HS-5 (cell line): ENCODE results near the gene PIK3R5.
A peak's percentile ranks its signal among the peaks of the same experiment; 100 is the strongest.
"Not testable (repeated sequence)": the region's sequence is repeated elsewhere in the genome, so short reads cannot be mapped to it uniquely, and the experiment has no call there.

Experiments
- DNase-seq: peaks from one replicate; pipeline ENCODE4 v3.0.0-alpha.2; 2012; ENCODE audit warnings: low read depth

The PIK3R5 gene

GRCh38 chr17:8896641-8897635 is 68.6 kb downstream of the PIK3R5 start:
- no peak for DNase-seq

- DNase-seq, result no peak
Measured at GRCh38 chr17:8896087-8896486, 69.4 kb downstream of the PIK3R5 start.

GRCh38 chr17:8894673-8895578 is 70.6 kb downstream of the PIK3R5 start:
- DNase-seq, result peak; percentile 55

- no peak for DNase-seq
Measured at GRCh38 chr17:8894202-8894671, 71.3 kb downstream of the PIK3R5 start.

- DNase-seq, result no peak
Measured at GRCh38 chr17:8893621-8894201, 71.8 kb downstream of the PIK3R5 start.

- no peak for DNase-seq
Measured at GRCh38 chr17:8893059-8893458, 72.4 kb downstream of the PIK3R5 start.

- no peak for DNase-seq
Measured at GRCh38 chr17:8892338-8892690, 73.2 kb downstream of the PIK3R5 start.

- DNase-seq, result no peak
Measured at GRCh38 chr17:8890671-8891070, 74.8 kb downstream of the PIK3R5 start.

GRCh38 chr17:8889458-8890210 is 75.9 kb downstream of the PIK3R5 start:
- no peak for DNase-seq

- DNase-seq, result no peak
Measured at GRCh38 chr17:8888704-8889302, 76.7 kb downstream of the PIK3R5 start.

- no peak for DNase-seq
Measured at GRCh38 chr17:8887834-8888703, 77.4 kb downstream of the PIK3R5 start.

GRCh38 chr17:8887301-8887700 is 78.2 kb downstream of the PIK3R5 start:
- no peak for DNase-seq

- no peak for DNase-seq
Measured at GRCh38 chr17:8885967-8886684, 79.4 kb downstream of the PIK3R5 start.

GRCh38 chr17:8885163-8885966 is 80.1 kb downstream of the PIK3R5 start:
- DNase-seq, result not testable (repeated sequence)

- no peak for DNase-seq
Measured at GRCh38 chr17:8884336-8884990, 81.0 kb downstream of the PIK3R5 start.

- no peak for DNase-seq
Measured at GRCh38 chr17:8883353-8883752, 82.2 kb downstream of the PIK3R5 start.

- DNase-seq, result no peak
Measured at GRCh38 chr17:8881606-8882005, 83.9 kb downstream of the PIK3R5 start.

- no peak for DNase-seq
Measured at GRCh38 chr17:8880466-8880865, 85.0 kb downstream of the PIK3R5 start.
